GM12865 (cell line): ENCODE data around the gene ANKRD44.

Source experiments
- DNase-seq: peaks from one replicate; pipeline ENCODE4 v3.0.0; 2010; ENCODE audit warnings: low read depth
- H3K4me3 ChIP-seq: 2 replicates; pipeline ENCODE4 v1.5.1; 2011; ENCODE audit warnings: mild to moderate bottlenecking, low read depth, low read length, control low read depth
- TF ChIP-seq, protein P1 (sequence below): IDR thresholded peaks from 2 replicates; pipeline ENCODE4 v1.5.1; 2011; ENCODE audit warnings: low read length, control low read depth, low read depth, inconsistent platforms; ENCODE audit not compliant: insufficient read depth; ENCODE audit errors: missing control alignments

Gene ANKRD44

GRCh38 chr2:197148401-197148800, 162.2 kb downstream of the ANKRD44 start:
- DNase-seq: no peak
- TF ChIP-seq, protein P1, sequence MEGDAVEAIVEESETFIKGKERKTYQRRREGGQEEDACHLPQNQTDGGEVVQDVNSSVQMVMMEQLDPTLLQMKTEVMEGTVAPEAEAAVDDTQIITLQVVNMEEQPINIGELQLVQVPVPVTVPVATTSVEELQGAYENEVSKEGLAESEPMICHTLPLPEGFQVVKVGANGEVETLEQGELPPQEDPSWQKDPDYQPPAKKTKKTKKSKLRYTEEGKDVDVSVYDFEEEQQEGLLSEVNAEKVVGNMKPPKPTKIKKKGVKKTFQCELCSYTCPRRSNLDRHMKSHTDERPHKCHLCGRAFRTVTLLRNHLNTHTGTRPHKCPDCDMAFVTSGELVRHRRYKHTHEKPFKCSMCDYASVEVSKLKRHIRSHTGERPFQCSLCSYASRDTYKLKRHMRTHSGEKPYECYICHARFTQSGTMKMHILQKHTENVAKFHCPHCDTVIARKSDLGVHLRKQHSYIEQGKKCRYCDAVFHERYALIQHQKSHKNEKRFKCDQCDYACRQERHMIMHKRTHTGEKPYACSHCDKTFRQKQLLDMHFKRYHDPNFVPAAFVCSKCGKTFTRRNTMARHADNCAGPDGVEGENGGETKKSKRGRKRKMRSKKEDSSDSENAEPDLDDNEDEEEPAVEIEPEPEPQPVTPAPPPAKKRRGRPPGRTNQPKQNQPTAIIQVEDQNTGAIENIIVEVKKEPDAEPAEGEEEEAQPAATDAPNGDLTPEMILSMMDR: no peak

GRCh38 chr2:197147942-197148341, 162.6 kb downstream of the ANKRD44 start:
- TF ChIP-seq, protein P1: no peak
- no peak overlapping the region for H3K4me3 ChIP-seq
- DNase-seq: no peak

More at GRCh38 chr2:197148401-197148800, 162.2 kb downstream of the ANKRD44 start:
- H3K4me3 ChIP-seq: no peak overlapping the region

DNA sequence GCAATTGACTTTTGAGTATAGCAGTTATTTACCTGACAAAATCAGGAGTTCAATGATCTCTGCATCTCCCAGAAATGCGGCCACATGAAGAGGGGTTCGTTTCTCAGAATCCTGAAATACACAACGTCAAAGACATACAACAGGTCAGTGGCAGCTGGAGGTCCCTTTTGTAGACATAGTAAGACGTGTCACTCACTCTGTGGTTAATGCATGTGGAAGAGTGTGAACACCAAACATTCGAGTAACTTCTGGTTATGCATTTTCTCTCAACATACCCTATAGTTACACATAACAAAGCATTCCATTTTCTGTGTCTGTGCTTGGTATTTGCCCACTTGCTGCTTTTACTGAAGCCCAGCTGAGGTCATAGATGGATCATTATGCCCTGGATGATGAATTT, 163.6 kb downstream of the ANKRD44 start:
- no peak overlapping the region for H3K4me3 ChIP-seq
- TF ChIP-seq, protein P1: no peak
- no peak for DNase-seq

GRCh38 chr2:197145471-197146056, 165.0 kb downstream of the ANKRD44 start:
- TF ChIP-seq, protein P1: no peak
- DNase-seq: peak; percentile 82
- H3K4me3 ChIP-seq: no peak overlapping the region

DNA sequence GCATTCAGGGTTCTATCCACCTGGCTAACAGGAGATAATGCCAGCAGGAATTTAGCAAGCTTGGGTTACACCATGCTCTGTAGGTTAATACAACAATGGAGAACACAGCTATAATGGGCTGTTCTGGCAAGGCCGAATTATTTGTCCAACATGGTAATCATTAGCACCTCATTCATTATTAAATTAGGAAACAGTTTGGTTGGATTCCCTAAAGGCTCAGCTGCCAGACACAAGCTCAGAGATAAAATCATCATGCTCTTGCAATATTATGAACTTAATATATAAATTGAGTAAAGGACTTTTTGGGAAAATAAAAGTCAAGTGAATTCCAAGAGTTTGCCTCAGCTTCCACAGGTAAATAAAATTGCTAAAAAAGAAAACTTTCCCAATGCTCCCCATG, 166.4 kb downstream of the ANKRD44 start:
- DNase-seq: no peak
- H3K4me3 ChIP-seq: no peak overlapping the region
- TF ChIP-seq, protein P1: no peak

- no peak overlapping the region for H3K4me3 ChIP-seq
- DNase-seq: peak; percentile 18
- TF ChIP-seq, protein P1: no peak
Measured at GRCh38 chr2:197141702-197142473, 168.7 kb downstream of the ANKRD44 start.
